ENCODE measurements around the gene MUCL3. TPM values are rescaled to one million over a fixed set of nuclear protein-coding genes. Genes with fewer than 3 reads are reported as not detected.
A peak's percentile ranks its signal among the peaks of the same experiment; 100 is the strongest.

MUCL3 gene
- total RNA-seq, 2 donors from 2014 or later = 13.8 TPM; not detected in 1

- peaks cover 0 to 6% of the 10 kb centered on the region in 2 donors for H3K4me1 ChIP-seq (ENCODE audit: control insufficient read depth in 1 of 2, low read depth in 2 of 2)
- no peaks in the 10 kb centered on the region for H3K9me3 ChIP-seq
- no peaks in the 10 kb centered on the region for H3K36me3 ChIP-seq
- H3K4me3 ChIP-seq = no peak overlapping the region
- DNase-seq (ENCODE audit: low spot score) (no peak), ATAC-seq (ENCODE audit: insufficient number of reproducible peaks, low FRiP score, low read depth) (no peak)
- H3K27ac ChIP-seq = no peak overlapping the region
- no peaks in the 10 kb centered on the region for H3K27me3 ChIP-seq (replicated peaks; ENCODE audit: insufficient read depth)
- TF ChIP-seq CTCF (IDR thresholded peaks at IDR 0.05) = no peak
Observed at GRCh38 chr6:30979690-30980089, 38.9 kb downstream of the MUCL3 start.

- peak overlapping the region; percentile 55 for H3K4me3 ChIP-seq
- H3K36me3 ChIP-seq = no peaks in the 10 kb centered on the region
- peaks cover 0 to 6% of the 10 kb centered on the region in 2 donors for H3K4me1 ChIP-seq (ENCODE audit: control insufficient read depth in 1 of 2, low read depth in 2 of 2)
- DNase-seq (ENCODE audit: low spot score) (no peak), ATAC-seq (ENCODE audit: insufficient number of reproducible peaks, low FRiP score, low read depth) (no peak)
- H3K27ac ChIP-seq = no peak overlapping the region
- H3K9me3 ChIP-seq = no peaks in the 10 kb centered on the region
- TF ChIP-seq CTCF (IDR thresholded peaks at IDR 0.05) = no peak
- H3K27me3 ChIP-seq (replicated peaks; ENCODE audit: insufficient read depth) = no peaks in the 10 kb centered on the region
Observed at GRCh38 chr6:30981942-30982772, 41.4 kb downstream of the MUCL3 start.

- Histone ChIP-seq H3K36me3 (no peaks in the 10 kb centered on the region), H3K27me3 (replicated peaks; ENCODE audit: insufficient read depth) (no peaks in the 10 kb centered on the region), H3K9me3 (no peaks in the 10 kb centered on the region), H3K27ac (no peak within 1 kb of the TSS), H3K4me3 (no peak within 1 kb of the TSS), H3K4me1 (ENCODE audit: control insufficient read depth in 1 of 2, low read depth in 2 of 2) (peaks cover 0 to 6% of the 10 kb centered on the region in 2 donors)
- DNase-seq (ENCODE audit: low spot score) (no peak), ATAC-seq (ENCODE audit: insufficient number of reproducible peaks, low FRiP score, low read depth) (no peak)
- TF ChIP-seq CTCF (IDR thresholded peaks at IDR 0.05) = no peak
Observed at GRCh38 chr6:30983439-30983838, 42.7 kb downstream of the MUCL3 start, which contains the start of gene MUC21. TSS of gene MUC21 (plus strand) at chr6:30983718. CDS start at chr6:30983959, 241 bp downstream.

- no peak for ATAC-seq (ENCODE audit: insufficient number of reproducible peaks, low FRiP score, low read depth)
- no peak for DNase-seq (ENCODE audit: low spot score)
- TF ChIP-seq CTCF (IDR thresholded peaks at IDR 0.05) = no peak
Observed at GRCh38 chr6:30985490-30985889, 44.7 kb downstream of the MUCL3 start.

GRCh38 chr6:30987304-30987703 lies 46.5 kb downstream of the MUCL3 start:
- H3K27ac ChIP-seq = no peak overlapping the region
- TF ChIP-seq CTCF (IDR thresholded peaks at IDR 0.05) = no peak
- ATAC-seq (ENCODE audit: insufficient number of reproducible peaks, low FRiP score, low read depth) = no peak
- H3K4me1 ChIP-seq (ENCODE audit: control insufficient read depth in 1 of 2, low read depth in 2 of 2) = peaks cover 0 to under 1% of the 10 kb centered on the region in 2 donors
- H3K4me3 ChIP-seq = no peak overlapping the region
- H3K9me3 ChIP-seq = no peaks in the 10 kb centered on the region
- no peaks in the 10 kb centered on the region for H3K27me3 ChIP-seq (replicated peaks; ENCODE audit: insufficient read depth)
- H3K36me3 ChIP-seq = no peaks in the 10 kb centered on the region
- DNase-seq (ENCODE audit: low spot score) = no peak

More at GRCh38 chr6:30985490-30985889, 44.7 kb downstream of the MUCL3 start:
- Histone ChIP-seq H3K4me1 (ENCODE audit: control insufficient read depth in 1 of 2, low read depth in 2 of 2) (peaks cover 0 to 6% of the 10 kb centered on the region in 2 donors), H3K36me3 (no peaks in the 10 kb centered on the region), H3K9me3 (no peaks in the 10 kb centered on the region), H3K27ac (no peak overlapping the region), H3K27me3 (replicated peaks; ENCODE audit: insufficient read depth) (no peaks in the 10 kb centered on the region), H3K4me3 (no peak overlapping the region)
